IPS DF 6.9 (cell line): ENCODE results near the gene MIER1.
"Not testable (repeated sequence)": the region's sequence is repeated elsewhere in the genome, so short reads cannot be mapped to it uniquely, and the experiment has no call there.

ENCODE experiments used
- DNase-seq: peaks from one replicate; pipeline ENCODE4 v3.0.0-alpha.2; 2013; ENCODE audit warnings: low read depth, low spot score
- H3K27ac ChIP-seq: one replicate; pipeline ENCODE4 v1.5.1; 2013; ENCODE audit warnings: low read length, control low read depth
- H3K27me3 ChIP-seq: 2 replicates; pipeline ENCODE4 v1.6.1; 2013; ENCODE audit warnings: mild to moderate bottlenecking, low read length; ENCODE audit not compliant: control insufficient read depth, insufficient read depth
- H3K36me3 ChIP-seq: 2 replicates; pipeline ENCODE4 v1.6.1; 2013; ENCODE audit warnings: low read length; ENCODE audit not compliant: control insufficient read depth, insufficient read depth
- H3K4me1 ChIP-seq: 2 replicates; pipeline ENCODE4 v1.6.1; 2013; ENCODE audit warnings: low read length; ENCODE audit not compliant: control insufficient read depth, insufficient read depth
- H3K4me3 ChIP-seq: 2 replicates; pipeline ENCODE4 v1.5.1; 2013; ENCODE audit warnings: mild to moderate bottlenecking, low read length
- H3K9me3 ChIP-seq: 2 replicates; pipeline ENCODE4 v1.6.1; 2013; ENCODE audit warnings: low read length, inconsistent platforms; ENCODE audit not compliant: control insufficient read depth, insufficient read depth
- WGBS: extraction: QIAGEN DNeasy Blood & Tissue Kit; methylation state at CpG from one replicate; pipeline ENCODE4 v1.1.7; 2013; ENCODE audit warnings: mixed read lengths, missing lambda C conversion rate; ENCODE audit not compliant: insufficient read length, insufficient coverage; 5-methylcytosine and 5-hydroxymethylcytosine counted together

MIER1 gene

DNA sequence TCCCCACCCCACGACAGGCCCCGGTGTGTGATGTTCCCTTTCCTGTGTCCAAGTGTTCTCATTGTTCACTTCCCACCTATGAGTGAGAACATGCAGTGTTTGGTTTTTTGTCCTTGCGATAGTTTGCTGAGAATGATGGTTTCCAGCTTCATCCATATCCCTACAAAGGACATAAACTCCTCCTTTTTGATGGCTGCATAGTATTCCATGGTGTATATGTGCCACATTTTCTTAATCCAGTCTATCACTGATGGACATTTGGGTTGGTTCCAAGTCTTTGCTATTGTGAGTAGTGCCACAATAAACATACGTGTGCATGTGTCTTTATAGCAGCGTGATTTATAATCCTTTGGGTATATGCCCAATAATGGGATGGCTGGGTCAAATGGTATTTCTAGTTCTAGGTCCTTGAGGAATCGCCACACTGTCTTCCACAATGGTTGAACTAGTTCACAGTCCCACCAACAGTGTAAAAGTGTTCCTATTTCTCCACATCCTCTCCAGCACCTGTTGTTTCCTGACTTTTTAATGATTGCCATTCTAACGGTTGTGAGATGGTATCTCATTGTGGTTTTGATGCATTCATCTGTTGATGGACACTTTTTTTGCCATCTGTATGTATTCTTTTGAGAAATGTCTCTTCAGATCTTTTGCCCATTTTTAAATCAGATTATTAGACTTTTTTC lies 41.5 kb downstream of the MIER1 start:
- H3K4me1 ChIP-seq, DNase-seq, H3K9me3 ChIP-seq, H3K36me3 ChIP-seq, H3K4me3 ChIP-seq, H3K27me3 ChIP-seq, H3K27ac ChIP-seq: not testable (repeated sequence)
- WGBS, result no CpG with 5 or more reads among the region's 7 CpGs

DNA sequence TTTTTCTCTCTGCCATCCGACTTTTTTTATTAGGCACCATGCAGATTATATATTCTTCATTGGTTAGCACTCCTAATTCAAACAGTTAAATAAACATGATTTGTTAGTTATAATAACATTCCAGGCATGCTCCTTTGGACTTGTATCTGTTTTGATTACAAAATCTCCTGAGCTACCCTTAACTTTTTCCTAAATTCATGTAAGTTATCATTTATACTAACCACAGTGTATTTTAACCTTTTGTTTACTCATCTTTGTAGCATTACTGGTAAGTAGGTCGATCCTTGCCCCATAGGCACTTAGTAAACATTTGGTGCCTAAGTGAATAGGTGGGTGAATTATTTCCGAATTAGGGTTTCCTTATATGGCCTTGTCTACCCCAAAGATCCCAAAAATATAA lies 43.8 kb downstream of the MIER1 start:
- H3K27me3 ChIP-seq, result no peaks in the 10 kb centered on the region
- DNase-seq, result no peak
- no peaks in the 10 kb centered on the region for H3K36me3 ChIP-seq
- H3K4me1 ChIP-seq, result no peaks in the 10 kb centered on the region
- no peak overlapping the region for H3K4me3 ChIP-seq
- WGBS, result no CpG with 5 or more reads among the region's 3 CpGs
- no peak overlapping the region for H3K27ac ChIP-seq
- H3K9me3 ChIP-seq, result no peaks in the 10 kb centered on the region

DNA sequence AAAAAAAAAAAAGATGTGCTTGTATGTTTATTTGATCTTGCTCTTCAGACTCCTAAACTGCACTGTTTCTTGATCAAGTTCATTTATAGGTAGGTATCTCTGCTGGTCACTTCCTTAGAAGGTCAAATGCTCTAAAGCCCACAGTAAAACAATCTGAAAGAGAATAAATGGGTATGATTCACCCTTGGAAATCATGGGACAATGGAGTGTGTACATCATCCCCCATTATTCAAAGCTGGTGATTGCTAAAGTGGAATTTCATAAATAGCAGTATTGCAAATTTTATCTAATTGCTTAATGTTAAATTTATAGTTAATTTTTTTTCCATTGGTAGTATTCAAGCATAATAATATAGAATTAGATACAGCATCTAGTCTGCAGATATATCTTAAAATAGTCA lies 53.4 kb downstream of the MIER1 start:
- Histone ChIP-seq H3K4me3 (no peak overlapping the region), H3K27ac (no peak overlapping the region), H3K9me3 (no peaks in the 10 kb centered on the region), H3K27me3 (no peaks in the 10 kb centered on the region), H3K36me3 (peaks cover 4% of the 10 kb centered on the region; the same call in 1 of the 2 replicates), H3K4me1 (no peaks in the 10 kb centered on the region)
- no peak for DNase-seq

DNA sequence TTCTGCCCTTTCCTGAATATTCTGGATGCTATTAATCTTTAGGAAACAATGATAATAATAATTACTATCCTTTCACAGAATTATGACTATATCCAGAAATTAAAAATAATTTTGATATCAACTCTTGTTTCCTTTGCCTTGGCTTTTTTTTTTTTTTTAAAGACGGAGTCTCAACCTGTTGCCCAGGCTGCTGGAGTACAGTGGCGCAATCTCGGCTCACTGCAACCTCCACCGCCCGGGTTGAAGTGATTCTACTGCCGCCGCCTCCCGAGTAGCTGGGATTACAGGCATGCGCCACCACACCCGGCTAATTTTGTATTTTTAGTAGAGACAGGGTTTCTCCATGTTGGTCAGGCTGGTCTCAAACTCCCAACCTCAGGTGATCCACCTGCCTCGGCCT lies 54.8 kb downstream of the MIER1 start:
- H3K27me3 ChIP-seq, H3K9me3 ChIP-seq, H3K4me1 ChIP-seq, DNase-seq, H3K27ac ChIP-seq, H3K36me3 ChIP-seq, H3K4me3 ChIP-seq: not testable (repeated sequence)
- no CpG with 5 or more reads among the region's 11 CpGs for WGBS

DNA sequence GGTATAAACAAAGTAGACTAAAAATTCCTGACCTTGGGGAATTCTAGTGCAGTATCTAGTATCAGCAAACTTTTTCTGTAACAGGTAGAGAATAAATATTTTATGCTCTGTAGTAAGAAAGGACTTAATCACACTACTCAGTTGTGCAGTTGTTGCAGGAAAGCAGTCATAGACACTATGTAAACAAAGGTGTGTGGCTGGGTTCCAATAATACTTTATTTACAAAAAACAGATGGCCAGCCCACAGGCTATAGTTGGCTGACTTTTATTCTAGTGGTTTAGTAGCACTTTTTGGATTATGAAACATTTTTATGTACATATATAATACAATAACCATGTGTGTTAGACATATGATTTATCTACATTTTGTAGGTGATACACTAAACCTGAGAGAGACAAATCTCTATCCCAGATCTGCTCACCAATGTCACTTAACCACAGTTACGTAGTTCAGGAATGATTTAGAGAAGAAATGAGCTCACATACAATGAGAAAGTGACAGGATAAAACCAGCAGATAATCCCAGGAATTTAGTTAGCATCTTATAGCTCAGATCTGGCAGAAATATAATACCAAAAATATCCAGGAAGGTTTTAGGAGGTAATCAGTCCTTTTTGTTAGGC lies 56.1 kb downstream of the MIER1 start:
- Histone ChIP-seq H3K27ac (no peak overlapping the region), H3K36me3 (peaks cover 4% of the 10 kb centered on the region; the same call in 1 of the 2 replicates), H3K27me3 (no peaks in the 10 kb centered on the region), H3K4me3 (no peak overlapping the region), H3K4me1 (no peaks in the 10 kb centered on the region), H3K9me3 (no peaks in the 10 kb centered on the region)
- WGBS, result no CpG with 5 or more reads among the region's 1 CpG
- no peak for DNase-seq

- Histone ChIP-seq H3K4me1 (no peaks in the 10 kb centered on the region), H3K36me3 (peaks cover 4% of the 10 kb centered on the region; the same call in 1 of the 2 replicates), H3K27ac (no peak overlapping the region), H3K9me3 (no peaks in the 10 kb centered on the region), H3K4me3 (no peak overlapping the region), H3K27me3 (no peaks in the 10 kb centered on the region)
- DNase-seq, result no peak
- no CpG with 5 or more reads among the region's 4 CpGs for WGBS
Observed at GRCh38 chr1:66981679-66982078, 56.9 kb downstream of the MIER1 start.

DNA sequence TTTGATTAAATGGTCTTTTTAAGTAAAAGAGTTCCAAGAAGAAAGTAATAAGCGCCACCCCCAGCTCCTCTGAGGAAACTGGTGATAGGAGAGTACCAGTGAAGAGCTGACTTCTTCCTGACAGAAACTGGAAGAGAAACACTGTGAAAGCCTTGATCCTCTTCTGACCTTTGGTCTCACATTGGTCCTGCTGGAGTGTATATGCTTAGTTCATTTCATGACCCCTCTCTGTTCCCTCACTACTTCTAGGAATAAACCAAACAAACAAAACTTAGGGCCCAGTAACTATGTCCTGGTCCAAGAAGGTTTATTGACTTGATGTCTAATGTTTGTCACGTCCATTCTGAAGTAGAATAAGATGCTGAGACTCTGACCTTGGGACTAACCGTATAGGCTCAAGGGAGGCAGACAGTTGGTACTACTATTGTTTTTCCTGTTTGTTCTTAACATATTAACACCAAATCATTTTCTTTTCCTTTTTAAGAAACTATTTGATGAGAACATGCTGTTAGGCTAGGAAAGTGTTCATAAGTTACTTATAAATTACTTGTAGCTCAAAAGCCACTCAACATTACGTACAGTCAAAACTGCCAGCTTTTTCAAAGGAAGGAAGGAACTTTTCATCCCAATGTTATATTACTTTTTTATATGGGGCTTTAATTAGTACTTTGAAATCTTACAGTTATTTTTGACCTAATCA lies 57.9 kb downstream of the MIER1 start:
- Histone ChIP-seq H3K4me1 (no peaks in the 10 kb centered on the region), H3K9me3 (no peaks in the 10 kb centered on the region), H3K27me3 (no peaks in the 10 kb centered on the region), H3K4me3 (no peak overlapping the region), H3K36me3 (peaks cover 4% of the 10 kb centered on the region; the same call in 1 of the 2 replicates), H3K27ac (no peak overlapping the region)
- DNase-seq, result no peak
- WGBS, result no CpG with 5 or more reads among the region's 4 CpGs

DNA sequence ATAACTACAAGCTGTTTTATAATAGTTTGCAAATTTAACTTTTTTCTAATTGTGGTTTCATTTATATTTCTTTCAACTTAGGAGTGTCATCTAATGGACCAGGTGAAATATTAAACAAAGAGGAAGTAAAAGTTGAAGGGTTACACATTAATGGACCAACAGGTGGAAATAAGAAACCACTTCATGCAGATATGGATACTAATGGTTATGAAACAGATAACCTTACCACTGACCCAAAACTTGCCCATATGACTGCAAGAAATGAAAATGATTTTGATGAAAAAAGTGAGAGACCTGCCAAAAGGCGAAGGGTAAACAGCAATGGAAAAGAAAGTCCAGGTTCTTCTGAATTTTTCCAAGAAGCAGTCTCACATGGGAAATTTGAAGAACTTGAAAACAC lies 59.7 kb downstream of the MIER1 start:
- H3K27me3 ChIP-seq, result no peaks in the 10 kb centered on the region
- DNase-seq, result no peak
- no peaks in the 10 kb centered on the region for H3K4me1 ChIP-seq
- peaks cover 4% of the 10 kb centered on the region; the same call in 1 of the 2 replicates for H3K36me3 ChIP-seq
- no CpG with 5 or more reads among the region's 1 CpG for WGBS
- H3K9me3 ChIP-seq, result no peaks in the 10 kb centered on the region
- no peak overlapping the region for H3K4me3 ChIP-seq
- H3K27ac ChIP-seq, result no peak overlapping the region

DNA sequence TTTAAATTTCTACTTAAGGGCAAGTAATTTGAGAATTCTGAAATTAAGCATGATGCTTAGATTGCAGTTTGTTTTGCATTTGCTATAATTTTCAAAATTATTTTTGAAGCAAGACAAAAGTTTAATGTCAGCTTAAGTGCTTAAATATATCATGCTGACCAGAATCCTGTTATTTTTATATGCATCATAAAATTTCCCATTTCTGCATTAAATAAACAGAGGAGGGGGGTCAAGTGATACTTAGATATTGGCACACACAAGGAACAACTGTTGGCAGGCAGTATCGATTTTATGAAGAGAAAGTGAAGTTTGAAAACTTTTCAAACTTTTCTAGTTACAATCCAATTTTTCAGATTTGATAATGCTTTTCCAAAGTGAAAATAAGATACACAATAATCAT lies 61.0 kb downstream of the MIER1 start:
- Histone ChIP-seq H3K36me3 (peaks cover 4% of the 10 kb centered on the region; the same call in 1 of the 2 replicates), H3K9me3 (no peaks in the 10 kb centered on the region), H3K4me1 (no peaks in the 10 kb centered on the region), H3K4me3 (no peak overlapping the region), H3K27ac (no peak overlapping the region), H3K27me3 (no peaks in the 10 kb centered on the region)
- no peak for DNase-seq
- WGBS, result no CpG with 5 or more reads among the region's 1 CpG

- H3K36me3 ChIP-seq, result no peaks in the 10 kb centered on the region
- no CpG with 5 or more reads among the region's 3 CpGs for whole genome bisulfite sequencing
- no peak for DNase-seq
Observed at GRCh38 chr1:66993076-66993475, 68.3 kb downstream of the MIER1 start.

More at GRCh38 chr1:66993076-66993475, 68.3 kb downstream of the MIER1 start:
- no peak overlapping the region for H3K27ac ChIP-seq
- no peak overlapping the region for H3K4me3 ChIP-seq
- H3K27me3 ChIP-seq, result no peaks in the 10 kb centered on the region
- H3K9me3 ChIP-seq, result no peaks in the 10 kb centered on the region
- no peaks in the 10 kb centered on the region for H3K4me1 ChIP-seq
